ENCODE measurements around the gene PUS1.
"Not testable (repeated sequence)": the region's sequence is repeated elsewhere in the genome, so short reads cannot be mapped to it uniquely, and the experiment has no call there.

Gene PUS1

GRCh38 chr12:131928711-131929580 lies at the start of gene PUS1:
Gene PUS1, plus strand, starts transcription at chr12:131929276. Its CDS starts 447 bp downstream, at chr12:131929723.
- Histone ChIP-seq H3K36me3 (replicated peaks; ENCODE audit: low read depth, low read length) (peaks cover 24% of the 10 kb centered on the region), H3K4me3 (ENCODE audit: low read length) (peak within 1 kb of the TSS; percentile 99), H3K9me3 (ENCODE audit: insufficient read depth, low read length) (no peaks in the 10 kb centered on the region), H3K79me2 (ENCODE audit: low read length) (peaks cover 43% of the 10 kb centered on the region), H3K27ac (ENCODE audit: low read length) (peak within 1 kb of the TSS; percentile 58), H3K4me1 (ENCODE audit: low read length) (peaks cover 19% of the 10 kb centered on the region), H3K4me2 (ENCODE audit: low read length) (peak within 1 kb of the TSS; percentile 89), H3K9ac (ENCODE audit: low read length) (peak within 1 kb of the TSS; percentile 98), H2AFZ (ENCODE audit: low read depth, low read length) (peak within 1 kb of the TSS; percentile 83), H4K20me1 (ENCODE audit: insufficient read depth, low read length) (0 out of 2 replicates have a peak, but pooled peaks cover 9% of the 10 kb centered on the region), H3K27me3 (ENCODE audit: low read depth, low read length) (no peaks in the 10 kb centered on the region)
- no peak for TF ChIP-seq CTCF (IDR thresholded peaks at IDR 0.05; ENCODE audit: low read depth, low read length)
- no peak for TF ChIP-seq EZH2phosphoT487 (IDR thresholded peaks at IDR 0.05; ENCODE audit: low read depth)

- Histone ChIP-seq H2AFZ (ENCODE audit: low read depth, low read length) (no peak overlapping the region), H3K27me3 (ENCODE audit: low read depth, low read length) (peaks cover 16% of the 10 kb centered on the region), H3K9ac (ENCODE audit: low read length) (no peak overlapping the region), H3K4me1 (ENCODE audit: low read length) (no peaks in the 10 kb centered on the region), H3K9me3 (ENCODE audit: insufficient read depth, low read length) (no peaks in the 10 kb centered on the region), H3K4me2 (ENCODE audit: low read length) (no peak overlapping the region), H3K36me3 (replicated peaks; ENCODE audit: low read depth, low read length) (no peaks in the 10 kb centered on the region), H3K4me3 (ENCODE audit: low read length) (no peak overlapping the region), H3K79me2 (ENCODE audit: low read length) (no peaks in the 10 kb centered on the region), H3K27ac (ENCODE audit: low read length) (no peak overlapping the region), H4K20me1 (ENCODE audit: insufficient read depth, low read length) (no peaks in the 10 kb centered on the region)
- TF ChIP-seq CTCF (IDR thresholded peaks at IDR 0.05; ENCODE audit: low read depth, low read length) (no peak), EZH2phosphoT487 (IDR thresholded peaks at IDR 0.05; ENCODE audit: low read depth) (no peak)
These were observed 46.1 kb upstream of the PUS1 start for GRCh38 chr12:131882804-131883520.

- Histone ChIP-seq H3K79me2 (ENCODE audit: low read length) (no peaks in the 10 kb centered on the region), H3K4me1 (ENCODE audit: low read length) (no peaks in the 10 kb centered on the region), H3K9ac (ENCODE audit: low read length) (no peak overlapping the region), H3K9me3 (ENCODE audit: insufficient read depth, low read length) (no peaks in the 10 kb centered on the region), H2AFZ (ENCODE audit: low read depth, low read length) (no peak overlapping the region), H3K27me3 (ENCODE audit: low read depth, low read length) (peaks cover 11% of the 10 kb centered on the region), H3K4me2 (ENCODE audit: low read length) (no peak overlapping the region), H3K4me3 (ENCODE audit: low read length) (no peak overlapping the region), H3K27ac (ENCODE audit: low read length) (no peak overlapping the region), H3K36me3 (replicated peaks; ENCODE audit: low read depth, low read length) (no peaks in the 10 kb centered on the region), H4K20me1 (ENCODE audit: insufficient read depth, low read length) (no peaks in the 10 kb centered on the region)
- TF ChIP-seq CTCF (IDR thresholded peaks at IDR 0.05; ENCODE audit: low read depth, low read length) (no peak), EZH2phosphoT487 (IDR thresholded peaks at IDR 0.05; ENCODE audit: low read depth) (no peak)
These were observed 45.6 kb upstream of the PUS1 start for GRCh38 chr12:131883521-131883900.

- H3K27me3 ChIP-seq (ENCODE audit: low read depth, low read length); H4K20me1 ChIP-seq (ENCODE audit: insufficient read depth, low read length); H3K79me2 ChIP-seq (ENCODE audit: low read length); H3K4me3 ChIP-seq (ENCODE audit: low read length); H3K9ac ChIP-seq (ENCODE audit: low read length); H3K27ac ChIP-seq (ENCODE audit: low read length); H3K36me3 ChIP-seq (replicated peaks; ENCODE audit: low read depth, low read length); H3K4me1 ChIP-seq (ENCODE audit: low read length); H3K4me2 ChIP-seq (ENCODE audit: low read length); H2AFZ ChIP-seq (ENCODE audit: low read depth, low read length); H3K9me3 ChIP-seq (ENCODE audit: insufficient read depth, low read length): not testable (repeated sequence)
These were observed 44.0 kb upstream of the PUS1 start for GRCh38 chr12:131885076-131885475.
